Esophagus squamous epithelium (tissue), 5 donors: ENCODE data around the gene HBQ1. TPM values are rescaled to one million over a fixed set of nuclear protein-coding genes. Genes with fewer than 3 reads are reported as not detected.

Experiments
- DNase-seq: peaks from one replicate; lab custom pipeline; 2025; lab: John Stamatoyannopoulos, UW
- H3K27ac ChIP-seq, 4 donors: fragments of 200-600 bp; sonication (generic); one replicate each; pipeline ENCODE4 v1.5.1; 2016 to 2019; ENCODE audit warnings: mild to moderate bottlenecking in 1 of 4
- H3K27me3 ChIP-seq, 4 donors: fragments of 200-600 bp; sonication (generic); 1 replicate in 3 of 4; 2 replicates in 1 of 4; pipeline versions ENCODE4 v1.5.1 to v1.6.0; 2017 to 2021; ENCODE audit warnings: antibody characterized with exemption in 1 of 4
- H3K36me3 ChIP-seq, 3 donors: fragments of 200-600 bp; sonication (generic); one replicate each; pipeline ENCODE4 v1.5.1; 2016 to 2019
- H3K4me1 ChIP-seq, 3 donors: fragments of 200-600 bp; sonication (generic); one replicate each; pipeline ENCODE4 v1.5.1; 2017 to 2019
- H3K4me3 ChIP-seq, 4 donors: fragments of 200-600 bp; sonication (generic); 1 replicate in 3 of 4; 2 replicates in 1 of 4; pipeline ENCODE4 v1.5.1; 2016 to 2019; ENCODE audit warnings: mild to moderate bottlenecking in 2 of 4, moderate library complexity in 1 of 4
- H3K9me3 ChIP-seq, 3 donors: fragments of 200-600 bp; sonication (generic); one replicate each; pipeline ENCODE4 v1.5.1; 2016 to 2019
- POLR2A ChIP-seq, 4 donors: fragments of 450-650 bp; IDR thresholded peaks; one replicate each; pipeline ENCODE4 v1.6.1; 2017; ENCODE audit warnings: antibody characterized with exemption in 4 of 4, mild to moderate bottlenecking in 4 of 4, moderate library complexity in 3 of 4
- WGBS, 2 donors: methylation state at CpG; one replicate each; pipeline ENCODE4 v1.1.5; 2018; 5-methylcytosine and 5-hydroxymethylcytosine counted together
- intact Hi-C: fragments of 100-400 bp; cut with DNase I; formaldehyde crosslinking; loops from one replicate; pipeline ENCODE4 v1.15.0; 2022
- total RNA-seq, 4 donors: library from RNA; depleted of rRNA; stranded (reverse); fragments of >200 nt; gene quantifications; one replicate each; pipeline ENCODE4 v1.1.0, GENCODE V29; 2016
- TF ChIP-seq, protein P1 (sequence below), 6 experiments: fragments of 450-650 bp in 4 of 6; fragments of 200-600 bp in 2 of 6; sonication (generic) in 2 of 6; IDR thresholded peaks; one replicate each; pipeline ENCODE4 v1.5.1; 2016 to 2019; ENCODE audit warnings: antibody characterized with exemption in 6 of 6, mild to moderate bottlenecking in 4 of 6, moderate library complexity in 4 of 6
- donor health status: DM: yes; HTN: yes; CAD: no.

The HBQ1 gene
- total RNA-seq, 4 donors from 2014 or later = not detected

DNA sequence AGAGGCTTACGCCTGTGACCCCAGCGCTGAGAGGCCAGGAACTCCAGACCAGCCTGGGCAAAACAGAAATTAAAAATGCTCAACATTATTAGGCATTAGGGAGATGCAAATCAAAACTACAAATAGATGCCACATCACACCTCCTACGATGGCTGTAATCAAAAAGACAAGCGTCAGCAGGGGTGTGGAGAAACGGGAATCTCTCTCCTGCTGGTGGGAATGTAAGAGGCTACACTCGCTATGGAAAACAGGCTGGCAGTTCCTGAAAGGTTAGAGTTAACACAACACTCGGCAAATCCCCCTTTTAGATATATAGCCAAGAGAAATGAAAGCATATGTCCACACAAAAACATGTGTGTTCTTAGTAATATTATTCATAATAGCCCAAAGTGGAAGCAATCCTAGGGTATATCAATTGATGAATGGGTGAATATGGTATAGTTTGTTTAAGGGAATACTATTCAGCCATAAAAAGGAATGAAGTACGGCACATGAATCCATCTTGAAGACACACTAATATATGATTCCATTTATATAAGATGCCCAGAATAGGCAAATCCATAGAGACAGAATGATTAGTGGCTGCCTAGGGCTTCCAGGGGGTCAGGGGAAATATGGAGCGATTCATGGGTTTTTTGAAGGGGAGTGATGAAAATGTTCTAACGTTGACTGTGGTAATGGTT lies 39.9 kb upstream of the HBQ1 start:
- Histone ChIP-seq H3K36me3 (no peaks in the 10 kb centered on the region), H3K4me3 (no peak overlapping the region), H3K27me3 (peaks cover 0 to 3% (median 0%) of the 10 kb centered on the region in 4 donors), H3K9me3 (no peaks in the 10 kb centered on the region), H3K27ac (no peak overlapping the region), H3K4me1 (peaks cover 0 to 29% (median 6%) of the 10 kb centered on the region in 3 donors)
- intact Hi-C loops = no loop called here
- 66 to 72% methylated on average over 10 of the region's 10 CpGs for WGBS, 2 donors
- TF ChIP-seq POLR2A (IDR thresholded peaks at IDR 0.05) = no peak
- TF ChIP-seq, protein P1, sequence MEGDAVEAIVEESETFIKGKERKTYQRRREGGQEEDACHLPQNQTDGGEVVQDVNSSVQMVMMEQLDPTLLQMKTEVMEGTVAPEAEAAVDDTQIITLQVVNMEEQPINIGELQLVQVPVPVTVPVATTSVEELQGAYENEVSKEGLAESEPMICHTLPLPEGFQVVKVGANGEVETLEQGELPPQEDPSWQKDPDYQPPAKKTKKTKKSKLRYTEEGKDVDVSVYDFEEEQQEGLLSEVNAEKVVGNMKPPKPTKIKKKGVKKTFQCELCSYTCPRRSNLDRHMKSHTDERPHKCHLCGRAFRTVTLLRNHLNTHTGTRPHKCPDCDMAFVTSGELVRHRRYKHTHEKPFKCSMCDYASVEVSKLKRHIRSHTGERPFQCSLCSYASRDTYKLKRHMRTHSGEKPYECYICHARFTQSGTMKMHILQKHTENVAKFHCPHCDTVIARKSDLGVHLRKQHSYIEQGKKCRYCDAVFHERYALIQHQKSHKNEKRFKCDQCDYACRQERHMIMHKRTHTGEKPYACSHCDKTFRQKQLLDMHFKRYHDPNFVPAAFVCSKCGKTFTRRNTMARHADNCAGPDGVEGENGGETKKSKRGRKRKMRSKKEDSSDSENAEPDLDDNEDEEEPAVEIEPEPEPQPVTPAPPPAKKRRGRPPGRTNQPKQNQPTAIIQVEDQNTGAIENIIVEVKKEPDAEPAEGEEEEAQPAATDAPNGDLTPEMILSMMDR (IDR thresholded peaks at IDR 0.05) = no peak
- DNase-seq = no peak

DNA sequence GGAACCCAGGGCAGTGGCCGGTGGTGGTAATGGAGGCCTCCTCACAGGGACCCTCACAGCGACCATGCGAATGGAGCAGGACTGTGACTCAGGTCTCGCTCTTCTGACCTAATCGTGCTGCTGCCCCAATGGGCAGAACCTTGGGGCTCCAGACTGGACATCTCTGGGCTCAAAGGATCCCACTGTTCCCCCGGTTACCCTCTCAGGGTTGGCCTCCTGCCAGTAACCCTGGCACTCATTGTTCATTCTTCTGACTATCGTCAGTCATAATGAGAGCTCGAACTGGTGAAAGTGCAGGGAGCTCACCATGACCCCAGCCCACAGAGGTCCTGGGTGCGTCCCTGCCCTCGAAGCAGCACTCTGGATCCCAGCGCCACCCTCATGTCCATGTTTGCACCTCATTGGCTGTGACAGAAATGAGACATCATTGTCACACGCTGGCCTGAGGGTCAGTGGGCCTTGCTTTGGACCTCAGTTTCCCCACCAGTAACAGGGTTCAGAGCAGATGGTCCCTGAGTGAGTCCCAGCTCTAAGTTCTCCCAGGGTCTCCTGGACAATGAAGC lies 37.8 kb upstream of the HBQ1 start:
- Histone ChIP-seq H3K36me3 (no peaks in the 10 kb centered on the region), H3K27me3 (peaks cover 0 to 3% (median 0%) of the 10 kb centered on the region in 4 donors), H3K4me3 (no peak overlapping the region), H3K27ac (no peak overlapping the region), H3K9me3 (no peaks in the 10 kb centered on the region), H3K4me1 (peaks cover 0 to 12% (median 2%) of the 10 kb centered on the region in 3 donors)
- TF ChIP-seq, protein P1 (IDR thresholded peaks at IDR 0.05) = no peak
- TF ChIP-seq POLR2A (IDR thresholded peaks at IDR 0.05) = no peak
- intact Hi-C loops = no loop called here
- DNase-seq = no peak
- WGBS, 2 donors = 61 to 67% methylated on average over 5 to 7 of the region's 12 CpGs

DNA sequence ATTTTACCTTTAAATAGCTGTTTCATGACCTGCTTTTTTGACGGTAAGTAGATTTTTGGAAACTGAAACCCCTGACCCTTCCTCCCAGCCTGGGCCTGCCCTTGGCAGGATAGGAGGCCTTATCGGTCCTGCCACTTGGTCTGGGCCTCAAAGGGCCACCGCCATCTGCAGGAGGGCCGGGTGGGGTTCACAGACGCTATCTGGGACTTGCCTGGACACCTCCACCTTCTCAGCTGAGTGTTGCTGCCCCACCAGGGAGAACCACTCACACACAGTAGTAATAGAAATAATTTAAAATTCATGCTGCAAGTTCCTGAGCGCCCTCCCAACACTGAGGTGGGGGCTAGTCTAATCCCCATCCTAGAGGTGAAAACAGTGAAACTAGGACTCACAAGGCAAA lies 37.2 kb upstream of the HBQ1 start:
- peaks cover 0 to 3% (median 0%) of the 10 kb centered on the region in 4 donors for H3K27me3 ChIP-seq
- H3K9me3 ChIP-seq = no peaks in the 10 kb centered on the region
- TF ChIP-seq, protein P1 (IDR thresholded peaks at IDR 0.05) = no peak
- no peak for TF ChIP-seq POLR2A (IDR thresholded peaks at IDR 0.05)
- no peaks in the 10 kb centered on the region for H3K36me3 ChIP-seq
- H3K27ac ChIP-seq = no peak overlapping the region
- no peak for DNase-seq
- 56 to 77% methylated on average over 5 of the region's 6 CpGs for WGBS, 2 donors
- intact Hi-C loops = no loop called here
- peaks cover 0 to 7% (median 0%) of the 10 kb centered on the region in 3 donors for H3K4me1 ChIP-seq
- H3K4me3 ChIP-seq = no peak overlapping the region

DNA sequence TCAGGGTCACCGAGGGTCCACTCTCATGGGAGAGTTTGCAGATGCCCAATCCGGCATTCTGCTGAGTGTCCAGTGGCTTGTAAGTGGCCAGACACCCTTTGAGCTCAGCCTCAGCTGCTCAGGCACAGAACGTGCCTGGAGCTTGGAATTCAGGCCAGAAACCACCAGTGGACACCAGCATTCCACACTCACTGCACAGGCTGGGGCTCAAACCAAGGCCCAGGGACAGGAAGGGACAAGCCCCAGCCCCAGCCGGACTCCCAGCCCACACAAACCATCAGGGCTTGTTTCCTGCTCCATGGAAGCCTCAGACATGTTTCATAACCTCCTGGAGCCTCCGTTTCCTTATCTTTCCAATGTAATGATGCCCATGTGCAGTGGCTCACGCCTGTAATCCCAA lies 36.8 kb upstream of the HBQ1 start:
- H3K27me3 ChIP-seq = peaks cover 0 to 3% (median 0%) of the 10 kb centered on the region in 4 donors
- no peak for DNase-seq
- TF ChIP-seq POLR2A (IDR thresholded peaks at IDR 0.05) = no peak
- intact Hi-C loops = no loop called here
- peaks cover 0 to 7% (median 0%) of the 10 kb centered on the region in 3 donors for H3K4me1 ChIP-seq
- no peak overlapping the region for H3K27ac ChIP-seq
- H3K36me3 ChIP-seq = no peaks in the 10 kb centered on the region
- no peak overlapping the region for H3K4me3 ChIP-seq
- H3K9me3 ChIP-seq = no peaks in the 10 kb centered on the region
- 60 to 69% methylated on average over 1 to 2 of the region's 6 CpGs for WGBS, 2 donors

DNA sequence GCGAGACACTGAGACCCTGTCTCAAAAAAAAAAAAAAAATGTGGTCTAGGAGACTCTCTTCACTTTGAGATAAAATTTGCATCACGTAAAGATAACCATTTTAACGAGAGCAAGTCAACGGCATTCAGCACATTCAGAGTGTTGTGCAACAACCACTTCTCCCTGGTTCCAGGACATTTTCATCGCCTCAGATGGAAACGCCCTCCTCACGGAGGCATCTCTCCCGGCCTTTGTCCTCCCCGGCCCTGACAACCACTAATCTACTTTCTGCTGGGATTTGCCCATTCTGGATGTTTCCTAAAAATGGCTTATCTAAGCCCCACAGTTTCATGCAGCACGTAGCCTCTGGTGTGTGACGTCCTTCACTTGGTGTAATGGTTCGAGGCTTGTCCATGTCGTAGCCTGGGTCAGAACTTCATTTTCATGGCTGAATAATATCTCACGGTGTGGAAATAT lies 35.4 kb upstream of the HBQ1 start:
- Histone ChIP-seq H3K4me3 (no peak overlapping the region), H3K9me3 (no peaks in the 10 kb centered on the region), H3K27me3 (peaks cover 0 to 8% (median 0%) of the 10 kb centered on the region in 4 donors), H3K27ac (no peak overlapping the region), H3K36me3 (no peaks in the 10 kb centered on the region), H3K4me1 (no peaks in the 10 kb centered on the region)
- 87 to 90% methylated on average over 14 of the region's 14 CpGs for WGBS, 2 donors
- intact Hi-C loops = no loop called here
- no peak for TF ChIP-seq POLR2A (IDR thresholded peaks at IDR 0.05)
- TF ChIP-seq, protein P1 (IDR thresholded peaks at IDR 0.05) = no peak
- DNase-seq = no peak
